Keratinocyte (primary cell): ENCODE measurements around the gene AMBRA1. TPM values are rescaled to one million over a fixed set of nuclear protein-coding genes. Genes with fewer than 3 reads are reported as not detected.

Source experiments
- DNase-seq: peaks from one replicate; pipeline ENCODE4 v3.0.0-alpha.2; 2011; ENCODE audit warnings: low read depth, missing footprints, low spot score
- FAIRE-seq: peaks from 2 replicates; lab custom pipeline; 2011; peaks lifted over from hg19 to GRCh38; lab: Jason Lieb, UNC
- H2AFZ ChIP-seq: 2 replicates; pipeline ENCODE4 v1.6.0; 2012; ENCODE audit warnings: low read length, control low read depth, inconsistent platforms; ENCODE audit not compliant: control insufficient read depth
- H3K27ac ChIP-seq: 2 replicates; pipeline ENCODE4 v1.5.1; 2011; ENCODE audit warnings: low read length; ENCODE audit not compliant: control insufficient read depth, insufficient read depth
- H3K27me3 ChIP-seq: 3 replicates; pipeline ENCODE4 v1.6.0; 2011; ENCODE audit warnings: low read length; ENCODE audit not compliant: control insufficient read depth, insufficient read depth; ENCODE audit errors: extremely low read depth
- H3K36me3 ChIP-seq, 2 experiments: 2 replicates in 1 of 2; 3 replicates in 1 of 2; pipeline ENCODE4 v1.5.1; 2011; ENCODE audit warnings: low read length in 2 of 2, mild to moderate bottlenecking in 1 of 2; ENCODE audit not compliant: control insufficient read depth in 2 of 2, insufficient read depth in 2 of 2; ENCODE audit errors: extremely low read depth in 1 of 2
- H3K4me1 ChIP-seq: 3 replicates; pipeline ENCODE4 v1.5.1; 2011; ENCODE audit warnings: low read length; ENCODE audit not compliant: control insufficient read depth, insufficient read depth; ENCODE audit errors: extremely low read depth
- H3K4me2 ChIP-seq: 3 replicates; pipeline ENCODE4 v1.6.0; 2011; ENCODE audit warnings: low read depth, low read length; ENCODE audit not compliant: control insufficient read depth, insufficient read depth; ENCODE audit errors: extremely low read depth
- H3K4me3 ChIP-seq, 3 experiments: fragments of 200-600 bp in 1 of 3; sonication (generic) in 1 of 3; 2 replicates in 2 of 3; 3 replicates in 1 of 3; pipeline ENCODE4 v1.5.1; 2011 to 2016; ENCODE audit warnings: low read length in 3 of 3, mild to moderate bottlenecking in 3 of 3, control low read depth in 2 of 3, inconsistent platforms in 1 of 3, low read depth in 1 of 3, mixed read lengths in 1 of 3, mixed run types in 1 of 3, moderate library complexity in 1 of 3; ENCODE audit not compliant: control insufficient read depth in 2 of 3, insufficient read depth in 2 of 3; ENCODE audit errors: extremely low read depth in 1 of 3
- H3K79me2 ChIP-seq: 2 replicates; pipeline ENCODE4 v1.6.0; 2012; ENCODE audit warnings: low read length; ENCODE audit not compliant: control insufficient read depth, insufficient read depth
- H3K9ac ChIP-seq: 3 replicates; pipeline ENCODE4 v1.6.0; 2011; ENCODE audit warnings: low read length; ENCODE audit not compliant: control insufficient read depth, insufficient read depth; ENCODE audit errors: extremely low read depth
- H3K9me1 ChIP-seq: 3 replicates; pipeline ENCODE4 v1.6.0; 2011; ENCODE audit warnings: low read length; ENCODE audit not compliant: control insufficient read depth, insufficient read depth; ENCODE audit errors: extremely low read depth
- H3K9me3 ChIP-seq: 2 replicates; pipeline ENCODE4 v1.5.1; 2012; ENCODE audit warnings: low read depth, low read length; ENCODE audit not compliant: control insufficient read depth
- H4K20me1 ChIP-seq: 3 replicates; pipeline ENCODE4 v1.6.0; 2011; ENCODE audit warnings: low read length; ENCODE audit not compliant: control insufficient read depth, insufficient read depth; ENCODE audit errors: extremely low read depth
- EZH2 ChIP-seq: IDR thresholded peaks from one replicate; pipeline ENCODE4 v1.6.1; 2012; ENCODE audit warnings: inconsistent platforms, mild to moderate bottlenecking, low read length, moderate library complexity
- dilution Hi-C: fragments of 300-500 bp; cut with MboI; formaldehyde crosslinking; loops from one replicate; pipeline ENCODE4 v1.7.0; 2020; ENCODE audit warnings: low sequenced_read_pairs; ENCODE audit not compliant: extremely low pct_ligation_motif_present
- polyA plus RNA-seq, 5 experiments: library from polyadenylated mRNA; depleted of rRNA in 3 of 5; stranded (reverse) in 3 of 5; stranded (forward) in 1 of 5; unstranded in 1 of 5; fragments of >200 nt; gene quantifications; 1 replicate in 1 of 5; 2 replicates in 3 of 5; 3 replicates in 1 of 5; pipeline versions ENCODE4 v1.2.1 to v1.2.3, GENCODE V29; 2011 to 2012; ENCODE audit warnings: missing spikeins in 2 of 5, low read depth in 1 of 5, low replicate concordance in 1 of 5
- TF ChIP-seq, protein P1 (sequence below), 3 experiments: IDR thresholded peaks in 1 of 3; conservative IDR thresholded peaks in 1 of 3; optimal IDR thresholded peaks in 1 of 3; 2 replicates in 2 of 3; 3 replicates in 1 of 3; pipeline versions ENCODE3 to v1.5.1; 2011; ENCODE audit warnings: low read length in 3 of 3, mild to moderate bottlenecking in 3 of 3, moderate library complexity in 2 of 3, control low read depth in 1 of 3, inconsistent platforms in 1 of 3; ENCODE audit not compliant: insufficient read depth in 2 of 3; ENCODE audit errors: extremely low read depth in 1 of 3

AMBRA1 gene
- polyA plus RNA-seq, 1 donor (not counting 4 experiments of a cell fraction or from before 2014, with no cell fraction given) = 10.5 TPM

GRCh38 chr11:46391578-46392420 lies 202.0 kb downstream of the AMBRA1 start, which contains the start of gene CHRM4:
Gene CHRM4 (minus strand): TSS chr11:46391776. CDS start chr11:46386557, 5,219 bp downstream.
- no peak within 1 kb of the TSS for H2AFZ ChIP-seq
- TF ChIP-seq EZH2 = no peak
- TF ChIP-seq, protein P1, sequence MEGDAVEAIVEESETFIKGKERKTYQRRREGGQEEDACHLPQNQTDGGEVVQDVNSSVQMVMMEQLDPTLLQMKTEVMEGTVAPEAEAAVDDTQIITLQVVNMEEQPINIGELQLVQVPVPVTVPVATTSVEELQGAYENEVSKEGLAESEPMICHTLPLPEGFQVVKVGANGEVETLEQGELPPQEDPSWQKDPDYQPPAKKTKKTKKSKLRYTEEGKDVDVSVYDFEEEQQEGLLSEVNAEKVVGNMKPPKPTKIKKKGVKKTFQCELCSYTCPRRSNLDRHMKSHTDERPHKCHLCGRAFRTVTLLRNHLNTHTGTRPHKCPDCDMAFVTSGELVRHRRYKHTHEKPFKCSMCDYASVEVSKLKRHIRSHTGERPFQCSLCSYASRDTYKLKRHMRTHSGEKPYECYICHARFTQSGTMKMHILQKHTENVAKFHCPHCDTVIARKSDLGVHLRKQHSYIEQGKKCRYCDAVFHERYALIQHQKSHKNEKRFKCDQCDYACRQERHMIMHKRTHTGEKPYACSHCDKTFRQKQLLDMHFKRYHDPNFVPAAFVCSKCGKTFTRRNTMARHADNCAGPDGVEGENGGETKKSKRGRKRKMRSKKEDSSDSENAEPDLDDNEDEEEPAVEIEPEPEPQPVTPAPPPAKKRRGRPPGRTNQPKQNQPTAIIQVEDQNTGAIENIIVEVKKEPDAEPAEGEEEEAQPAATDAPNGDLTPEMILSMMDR (optimal IDR thresholded peaks at IDR 0.05 in 1 of 3, IDR thresholded peaks at IDR 0.05 in 1 of 3, conservative IDR thresholded peaks at IDR 0.05 in 1 of 3; ENCODE audit: extremely low read depth in 1 of 3, insufficient read depth in 2 of 3, low read length in 3 of 3) = peak in 1 of 3 experiments; percentile 61
- H3K9ac ChIP-seq = no peak within 1 kb of the TSS
- dilution Hi-C loops = no loop called here
- H4K20me1 ChIP-seq = peaks cover 8% of the 10 kb centered on the region
- no peaks in the 10 kb centered on the region for H3K9me1 ChIP-seq
- peak within 1 kb of the TSS; percentile 24 to 34 (median 29) for H3K4me3 ChIP-seq
- H3K36me3 ChIP-seq = peaks cover 3 to 7% of the 10 kb centered on the region in 2 experiments
- no peaks in the 10 kb centered on the region for H3K79me2 ChIP-seq
- H3K27ac ChIP-seq = no peak within 1 kb of the TSS
- H3K27me3 ChIP-seq = peaks cover 65% of the 10 kb centered on the region
- no peaks in the 10 kb centered on the region for H3K9me3 ChIP-seq
- FAIRE-seq (no peak), DNase-seq (no peak)
- peak within 1 kb of the TSS; percentile 75 for H3K4me2 ChIP-seq
- H3K4me1 ChIP-seq = peaks cover 15% of the 10 kb centered on the region

- Histone ChIP-seq H3K9me3 (no peaks in the 10 kb centered on the region), H3K9me1 (no peaks in the 10 kb centered on the region), H3K4me3 (no peak overlapping the region), H2AFZ (no peak overlapping the region), H3K9ac (no peak overlapping the region), H3K36me3 (peaks cover 2 to 4% of the 10 kb centered on the region in 2 experiments), H3K27me3 (peaks cover 66% of the 10 kb centered on the region), H3K4me2 (no peak overlapping the region), H3K4me1 (peaks cover 17% of the 10 kb centered on the region), H3K27ac (no peak overlapping the region), H3K79me2 (no peaks in the 10 kb centered on the region), H4K20me1 (peaks cover 8% of the 10 kb centered on the region)
- DNase-seq = no peak
- TF ChIP-seq, protein P1 (optimal IDR thresholded peaks at IDR 0.05 in 1 of 3, IDR thresholded peaks at IDR 0.05 in 1 of 3, conservative IDR thresholded peaks at IDR 0.05 in 1 of 3; ENCODE audit: extremely low read depth in 1 of 3, insufficient read depth in 2 of 3, low read length in 3 of 3) = no peak
- TF ChIP-seq EZH2 = no peak
- FAIRE-seq = no peak
- dilution Hi-C loops = no loop called here
Measured at GRCh38 chr11:46391186-46391577, 202.6 kb downstream of the AMBRA1 start.
